Spinal cord (tissue), 10 donors: ENCODE results near the gene BUB1B. TPM values are rescaled to one million over a fixed set of nuclear protein-coding genes. Genes with fewer than 3 reads are reported as not detected.
A peak's percentile ranks its signal among the peaks of the same experiment; 100 is the strongest.

Source experiments
- DNase-seq, 6 donors: peaks; one replicate each; pipeline versions ENCODE4 v3.0.0 to v3.0.0-alpha.2; 2013 to 2015; ENCODE audit warnings: low spot score in 6 of 6, low read depth in 4 of 6
- H3K27ac ChIP-seq: one replicate; pipeline ENCODE4 v1.5.1; 2013; ENCODE audit warnings: low read depth, low read length, control low read depth
- H3K27me3 ChIP-seq: one replicate; pipeline ENCODE4 v1.6.1; 2013; ENCODE audit warnings: low read length; ENCODE audit not compliant: control insufficient read depth, insufficient read depth
- H3K36me3 ChIP-seq: one replicate; pipeline ENCODE4 v1.6.1; 2013; ENCODE audit warnings: low read length; ENCODE audit not compliant: control insufficient read depth, insufficient read depth
- H3K4me1 ChIP-seq: one replicate; pipeline ENCODE4 v1.6.1; 2013; ENCODE audit warnings: low read length; ENCODE audit not compliant: control insufficient read depth, insufficient read depth
- H3K4me3 ChIP-seq: one replicate; pipeline ENCODE4 v1.5.1; 2013; ENCODE audit warnings: low read depth, low read length, control low read depth
- H3K9me3 ChIP-seq: one replicate; pipeline ENCODE4 v1.6.1; 2013; ENCODE audit warnings: low read length; ENCODE audit not compliant: control insufficient read depth, insufficient read depth
- WGBS: methylation state at CpG from one replicate; pipeline ENCODE4 v1.1.5; 2013; ENCODE audit warnings: missing lambda C conversion rate; ENCODE audit not compliant: insufficient coverage; 5-methylcytosine and 5-hydroxymethylcytosine counted together
- polyA plus RNA-seq, 2 donors: library from polyadenylated mRNA; unstranded; fragments of 120-200 nt; gene quantifications; one replicate each; pipeline ENCODE4 v1.2.1, GENCODE V29; 2013; ENCODE audit not compliant: insufficient read length in 2 of 2
- total RNA-seq, 2 donors: library from RNA; depleted of rRNA in 1 of 2; stranded (reverse); fragments of 120-200 nt in 1 of 2; fragments of >200 nt in 1 of 2; gene quantifications; one replicate each; pipeline versions ENCODE4 v1.2.3 to v1.2.4, GENCODE V29; 2013 to 2014
- donor health status: healthy.

BUB1B gene
- total and polyA plus RNA-seq, 4 donors = 16.2 to 26.5 (median 20.5) TPM

GRCh38 chr15:40251486-40252140, 90.7 kb downstream of the BUB1B start:
- Histone ChIP-seq H3K4me3 (no peak overlapping the region), H3K36me3 (peaks cover 10% of the 10 kb centered on the region), H3K4me1 (peaks cover 28% of the 10 kb centered on the region), H3K27ac (no peak overlapping the region), H3K9me3 (no peaks in the 10 kb centered on the region), H3K27me3 (peaks cover 26% of the 10 kb centered on the region)
- no peak for DNase-seq
- 91% methylated on average over 10 of the region's 10 CpGs for WGBS

GRCh38 chr15:40252141-40252437, 91.2 kb downstream of the BUB1B start:
- H3K9me3 ChIP-seq = no peaks in the 10 kb centered on the region
- peak in 1 of 6 donors; percentile 25 for DNase-seq
- peaks cover 24% of the 10 kb centered on the region for H3K4me1 ChIP-seq
- peaks cover 26% of the 10 kb centered on the region for H3K27me3 ChIP-seq
- H3K27ac ChIP-seq = no peak overlapping the region
- peaks cover 14% of the 10 kb centered on the region for H3K36me3 ChIP-seq
- no peak overlapping the region for H3K4me3 ChIP-seq
- WGBS = 28% methylated on average over 27 of the region's 27 CpGs

DNA sequence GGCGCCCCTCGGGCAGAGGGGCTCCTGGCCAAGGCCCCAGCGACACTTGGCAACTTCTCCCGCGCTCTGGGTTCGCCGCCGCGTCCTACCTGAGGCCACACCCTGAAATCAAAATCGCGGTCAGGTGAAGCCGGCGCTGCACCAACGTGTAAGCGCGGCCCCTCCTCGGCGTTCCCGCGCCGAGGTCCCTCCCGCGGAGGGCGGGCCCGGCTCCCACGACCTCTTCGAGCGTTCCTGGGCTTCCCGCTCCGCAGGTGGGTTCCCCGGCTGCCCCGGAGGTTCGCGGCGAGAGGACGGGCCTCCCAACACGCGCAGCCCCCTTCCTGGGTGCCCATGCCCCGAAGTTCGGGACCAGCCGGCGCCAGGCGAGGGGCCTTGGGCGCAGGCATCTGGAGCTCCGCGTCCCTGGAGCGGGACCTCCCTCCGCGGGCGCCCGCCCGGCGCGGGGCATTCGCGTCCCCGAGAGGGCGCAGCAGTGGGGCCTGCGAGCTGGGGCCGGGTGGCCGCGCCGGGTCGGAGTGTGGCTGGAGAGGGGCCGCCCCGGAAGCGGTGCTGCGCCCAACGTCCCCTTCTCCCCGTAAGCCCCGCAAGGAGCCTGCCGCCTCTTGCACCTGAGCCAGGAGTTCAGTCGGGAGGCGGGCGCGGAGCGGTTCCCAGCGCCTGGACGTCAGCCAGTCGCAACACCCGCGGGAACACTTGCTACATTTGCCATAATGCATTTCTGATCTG, 91.7 kb downstream of the BUB1B start:
- Histone ChIP-seq H3K9me3 (no peaks in the 10 kb centered on the region), H3K27me3 (peaks cover 26% of the 10 kb centered on the region), H3K4me3 (peak overlapping the region; percentile 38), H3K27ac (no peak overlapping the region), H3K4me1 (peaks cover 24% of the 10 kb centered on the region), H3K36me3 (peaks cover 16% of the 10 kb centered on the region)
- DNase-seq = peak in 2 of 6 donors; percentile 69 to 71
- WGBS = 2% methylated on average over 82 of the region's 82 CpGs

DNA sequence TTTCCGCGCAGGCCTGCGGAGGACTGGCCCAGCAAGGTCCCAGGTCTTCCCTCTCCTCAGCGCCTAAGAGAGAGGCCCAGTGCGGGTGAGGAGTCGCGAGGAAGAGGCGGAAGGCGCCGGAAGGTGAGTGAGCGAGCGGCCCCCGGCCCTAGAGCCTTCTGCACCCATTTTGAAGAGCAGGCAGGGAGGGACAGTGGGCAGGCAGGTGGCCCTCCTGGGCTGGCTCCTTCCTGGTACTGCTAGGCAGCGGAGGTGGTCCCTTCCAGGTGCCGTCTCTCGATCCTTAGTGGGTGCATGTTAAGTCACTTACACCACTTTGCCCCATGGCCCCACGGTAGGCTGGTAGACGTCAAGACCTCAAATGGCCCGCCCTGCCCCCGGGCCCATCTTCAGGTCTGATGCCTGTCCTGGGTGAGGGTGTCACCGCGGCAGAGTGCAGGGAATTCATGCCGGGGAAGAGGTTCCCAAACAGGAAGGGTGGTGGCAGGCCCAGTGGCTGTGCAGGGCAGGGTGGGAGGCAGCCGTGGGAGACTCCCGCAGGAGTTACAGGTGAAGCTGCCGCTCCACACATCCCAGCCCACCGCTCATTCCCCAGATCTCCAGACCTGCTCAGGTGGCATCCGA, 92.4 kb downstream of the BUB1B start:
- Histone ChIP-seq H3K4me3 (peak overlapping the region; percentile 38), H3K36me3 (peaks cover 20% of the 10 kb centered on the region), H3K4me1 (peaks cover 24% of the 10 kb centered on the region), H3K27ac (no peak overlapping the region), H3K27me3 (peaks cover 26% of the 10 kb centered on the region), H3K9me3 (no peaks in the 10 kb centered on the region)
- no peak for DNase-seq
- WGBS = 50% methylated on average over 24 of the region's 28 CpGs

- Histone ChIP-seq H3K9me3 (no peaks in the 10 kb centered on the region), H3K4me3 (no peak overlapping the region), H3K4me1 (peaks cover 26% of the 10 kb centered on the region), H3K27ac (no peak overlapping the region), H3K27me3 (peaks cover 26% of the 10 kb centered on the region), H3K36me3 (peaks cover 27% of the 10 kb centered on the region)
- WGBS = 97% methylated on average over 3 of the region's 3 CpGs
- DNase-seq = no peak
Observed at GRCh38 chr15:40254452-40254851, 93.6 kb downstream of the BUB1B start.

DNA sequence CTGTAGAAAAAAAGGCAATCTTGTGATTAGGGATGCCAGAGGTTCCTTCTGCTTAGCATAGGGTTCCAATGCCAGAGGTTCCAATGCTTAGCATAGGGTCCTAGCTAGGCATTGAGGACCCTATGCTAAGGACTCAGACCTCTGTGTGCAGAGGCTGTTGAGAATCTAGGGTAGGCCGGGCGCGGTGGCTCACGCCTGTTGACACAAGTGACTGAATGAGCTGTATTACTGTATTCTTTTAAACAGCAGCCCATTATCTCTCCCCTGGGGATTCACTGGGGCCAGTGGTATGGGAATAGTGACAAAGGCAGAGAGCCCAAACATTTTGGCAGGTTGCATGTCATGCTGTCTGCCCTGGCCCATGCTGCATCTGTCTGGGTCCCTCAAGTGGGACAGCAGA, 94.2 kb downstream of the BUB1B start:
- no peak overlapping the region for H3K4me3 ChIP-seq
- no peak overlapping the region for H3K27ac ChIP-seq
- no peak for DNase-seq
- WGBS = no CpG with 5 or more reads among the region's 4 CpGs
- H3K36me3 ChIP-seq = peaks cover 27% of the 10 kb centered on the region
- H3K9me3 ChIP-seq = no peaks in the 10 kb centered on the region
- peaks cover 26% of the 10 kb centered on the region for H3K27me3 ChIP-seq
- peaks cover 24% of the 10 kb centered on the region for H3K4me1 ChIP-seq

DNA sequence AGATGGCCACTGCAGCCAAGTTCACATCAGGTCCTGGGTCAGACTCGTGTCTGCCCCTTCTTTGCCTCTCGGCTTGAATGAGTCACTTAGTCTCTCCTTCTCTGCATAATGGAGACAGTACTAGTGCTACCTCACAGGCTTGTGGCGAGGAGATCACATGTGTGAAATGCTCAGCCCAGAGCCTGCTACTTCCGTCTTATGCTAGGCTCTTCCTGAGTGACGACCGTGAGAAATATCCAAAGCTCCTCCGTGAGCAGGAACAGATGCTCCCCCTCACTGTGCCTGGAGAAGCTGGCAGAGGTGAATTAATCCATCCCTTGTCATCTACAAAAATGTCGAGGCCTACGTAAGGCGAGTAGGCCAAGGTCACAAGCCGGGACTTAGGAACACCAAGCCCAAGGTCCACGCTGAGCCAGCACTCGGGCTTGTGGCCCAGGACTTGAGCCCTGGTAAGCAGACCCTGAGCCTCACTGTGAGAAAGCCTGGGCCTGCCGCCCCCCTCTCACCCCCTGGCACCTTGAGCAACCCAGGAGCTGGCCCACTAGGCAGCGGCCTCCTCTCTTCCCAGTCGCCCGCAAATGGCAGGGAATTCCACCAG, 95.9 kb downstream of the BUB1B start:
- Histone ChIP-seq H3K4me3 (no peak overlapping the region), H3K9me3 (no peaks in the 10 kb centered on the region), H3K27me3 (peaks cover 25% of the 10 kb centered on the region), H3K27ac (no peak overlapping the region), H3K4me1 (peaks cover 21% of the 10 kb centered on the region), H3K36me3 (peaks cover 27% of the 10 kb centered on the region)
- no peak for DNase-seq
- 85% methylated on average over 17 of the region's 17 CpGs for WGBS

DNA sequence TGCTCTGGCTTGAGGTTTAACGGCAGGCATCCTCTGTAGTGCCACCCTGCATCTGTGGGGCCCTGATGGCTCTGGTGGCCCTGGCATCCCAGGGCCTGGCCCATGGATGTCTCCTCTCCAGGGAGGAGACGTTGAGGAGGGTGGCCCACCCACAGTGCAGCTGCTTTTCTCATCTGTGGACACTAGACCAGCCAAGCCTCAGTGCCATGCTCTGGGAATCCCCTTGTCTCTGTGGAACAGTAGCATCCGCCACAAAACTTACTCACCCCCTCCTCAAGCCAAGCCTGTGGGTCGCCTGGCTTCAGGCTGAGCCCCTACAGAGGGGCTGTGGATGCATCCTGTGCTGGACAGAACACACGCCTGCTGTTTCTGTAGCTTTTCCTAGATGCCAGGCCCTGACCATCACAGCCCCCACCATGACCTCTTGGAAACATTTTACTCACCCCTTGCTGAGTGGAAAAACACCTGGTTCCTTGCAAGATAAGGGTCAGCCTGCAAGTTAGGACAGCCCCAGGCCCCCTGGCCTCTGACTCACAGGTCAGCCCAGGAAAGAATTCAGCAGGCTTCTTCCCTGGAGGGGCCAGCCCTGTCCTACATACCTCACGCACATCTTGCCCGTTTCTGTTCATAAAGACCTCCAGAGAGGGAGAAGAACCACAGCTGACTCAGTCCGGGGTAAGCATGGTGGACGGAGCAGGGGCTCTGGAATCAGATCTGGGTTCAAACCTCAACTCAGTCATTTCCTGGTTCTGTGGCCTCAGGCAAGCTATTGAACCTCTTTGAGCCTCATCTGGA, 97.0 kb downstream of the BUB1B start:
- Histone ChIP-seq H3K27ac (no peak overlapping the region), H3K4me1 (peaks cover 11% of the 10 kb centered on the region)
- WGBS = 82% methylated on average over 9 of the region's 9 CpGs

DNA sequence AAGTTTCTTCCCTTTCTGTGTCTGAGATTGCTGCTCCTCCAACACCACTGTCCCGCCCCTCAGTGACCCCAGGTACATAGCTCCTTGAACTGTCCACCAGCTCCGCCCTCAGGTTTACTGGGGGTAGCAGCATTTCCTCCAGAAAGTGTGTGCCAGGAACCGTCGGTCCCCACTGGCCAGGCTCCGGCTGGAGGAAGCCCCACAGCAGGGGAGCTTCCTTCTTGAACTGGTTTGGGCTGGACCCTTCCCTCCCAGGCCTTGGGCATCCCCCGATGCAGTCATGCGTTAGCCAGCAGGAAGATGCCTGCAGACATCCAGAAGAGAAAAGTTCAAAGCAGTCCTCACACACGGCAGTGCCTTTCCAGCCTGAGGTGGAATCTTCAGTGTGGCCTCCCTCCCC, 97.7 kb downstream of the BUB1B start:
- WGBS = 51% methylated on average over 8 of the region's 8 CpGs
- Histone ChIP-seq H3K27ac (no peak overlapping the region), H3K9me3 (no peaks in the 10 kb centered on the region), H3K4me1 (peaks cover 4% of the 10 kb centered on the region), H3K27me3 (peaks cover 9% of the 10 kb centered on the region), H3K4me3 (no peak overlapping the region), H3K36me3 (peaks cover 24% of the 10 kb centered on the region)
- no peak for DNase-seq

More for the DNA sequence above, 97.0 kb downstream of the BUB1B start:
- Histone ChIP-seq H3K36me3 (peaks cover 27% of the 10 kb centered on the region), H3K27me3 (peaks cover 15% of the 10 kb centered on the region), H3K9me3 (no peaks in the 10 kb centered on the region), H3K4me3 (no peak overlapping the region)
- DNase-seq = no peak
